HG03095 (cell line): Measurements from ENCODE around the gene RGS17.

Source experiments
- ATAC-seq: cut with Tn5 transposase; IDR thresholded peaks from one replicate; pipeline ENCODE4 v1.9.1; 2021; ENCODE audit warnings: moderate library complexity; ENCODE audit not compliant: unreplicated experiment

RGS17 gene

DNA sequence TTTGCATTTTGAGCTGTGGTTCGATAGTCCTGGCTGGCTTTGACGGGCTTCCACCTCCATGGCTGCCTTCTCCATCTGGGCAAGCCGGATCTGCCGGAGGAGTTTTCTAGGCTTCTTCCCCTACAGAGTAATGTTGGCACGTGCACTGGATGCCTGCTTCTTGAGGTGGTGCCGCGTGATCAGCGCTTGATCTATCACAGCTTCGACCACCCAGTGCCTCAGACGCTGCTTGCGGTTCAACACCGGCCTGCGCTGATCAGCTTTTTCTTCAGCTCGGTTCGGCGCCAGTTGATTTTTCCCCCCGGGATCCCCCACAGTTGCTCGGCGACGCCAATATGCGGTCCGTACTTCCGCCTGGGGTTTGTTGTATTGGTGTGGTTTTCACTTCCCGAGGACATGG lies 171.7 kb downstream of the RGS17 start:
- no peak for ATAC-seq

DNA sequence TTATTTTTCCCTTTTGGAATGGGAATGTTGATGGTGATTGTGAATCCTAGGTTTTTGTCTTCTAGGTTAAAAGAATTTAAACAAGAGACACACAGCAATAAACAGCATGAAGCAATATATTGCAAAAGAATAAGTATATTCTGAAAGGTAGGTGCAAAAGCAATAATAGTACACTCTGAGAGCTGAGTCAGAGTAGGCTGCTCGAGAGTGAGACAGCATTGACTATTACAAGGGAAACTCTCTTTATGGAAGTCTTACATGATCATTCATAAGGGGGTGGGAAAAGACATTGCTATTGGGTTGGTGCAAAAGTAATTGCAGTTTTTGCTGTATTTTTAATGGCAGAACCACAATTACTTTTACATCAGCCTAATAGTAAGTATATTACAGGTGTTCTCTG lies 173.3 kb downstream of the RGS17 start:
- ATAC-seq, result no peak
